HG02973 (cell line): ENCODE measurements around the gene TPGS1.

ENCODE experiments used
- ATAC-seq: cut with Tn5 transposase; IDR thresholded peaks from one replicate; pipeline ENCODE4 v1.9.1; 2021; ENCODE audit warnings: moderate library complexity; ENCODE audit not compliant: unreplicated experiment

Gene TPGS1

GRCh38 chr19:566403-566802 lies 59.1 kb downstream of the TPGS1 start:
- ATAC-seq, result no peak

DNA sequence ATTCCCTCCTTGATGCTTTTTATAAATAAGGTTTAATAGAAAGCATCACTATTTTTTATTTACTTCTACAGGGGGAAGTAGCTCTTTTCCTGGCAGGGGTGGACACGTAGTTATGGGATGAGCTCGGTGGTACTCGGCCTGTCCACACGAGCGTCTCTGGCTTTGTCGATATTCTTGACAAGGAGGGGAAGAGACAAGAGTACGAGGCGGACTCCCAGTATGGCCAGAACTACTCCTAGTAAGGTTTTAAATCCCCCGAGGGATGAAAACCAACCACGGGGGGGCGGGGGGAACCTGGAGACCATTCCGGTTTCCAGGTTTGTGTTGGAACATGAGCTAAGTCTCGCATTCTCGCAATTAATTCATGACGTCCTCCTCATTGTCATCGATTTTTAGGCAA lies 59.5 kb downstream of the TPGS1 start:
- ATAC-seq, result no peak

GRCh38 chr19:567296-567900 lies 60.1 kb downstream of the TPGS1 start:
- ATAC-seq, result no peak
